Fibroblast of the conjunctiva (primary cell): ENCODE measurements around the gene MAD1L1.
"Not testable (repeated sequence)": the region's sequence is repeated elsewhere in the genome, so short reads cannot be mapped to it uniquely, and the experiment has no call there.

ENCODE experiments used
- DNase-seq: peaks from one replicate; pipeline ENCODE4 v3.0.0-alpha.2; 2010; ENCODE audit warnings: low read depth

MAD1L1 gene

GRCh38 chr7:1863091-1863900, 369.4 kb downstream of the MAD1L1 start:
- DNase-seq: no peak

DNA sequence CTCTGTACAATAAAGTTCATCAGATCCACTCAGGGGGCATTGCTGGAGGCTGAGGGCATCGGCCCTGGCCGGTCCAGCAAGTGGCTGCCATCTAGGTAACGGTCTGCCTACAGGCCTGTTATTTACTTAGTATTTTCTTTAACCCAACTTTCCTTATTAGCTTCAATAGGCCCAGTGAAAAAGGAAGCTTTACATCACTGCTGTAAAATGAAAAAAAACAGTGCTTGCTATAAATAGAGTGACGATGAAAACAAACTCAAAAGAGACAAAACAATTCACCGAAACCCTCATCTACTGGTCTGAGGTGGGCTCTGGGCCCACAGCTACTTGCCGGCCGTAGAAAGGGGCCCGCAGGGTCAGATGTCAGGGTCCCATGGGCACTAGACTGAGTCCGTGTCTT, 370.2 kb downstream of the MAD1L1 start:
- no peak for DNase-seq

DNA sequence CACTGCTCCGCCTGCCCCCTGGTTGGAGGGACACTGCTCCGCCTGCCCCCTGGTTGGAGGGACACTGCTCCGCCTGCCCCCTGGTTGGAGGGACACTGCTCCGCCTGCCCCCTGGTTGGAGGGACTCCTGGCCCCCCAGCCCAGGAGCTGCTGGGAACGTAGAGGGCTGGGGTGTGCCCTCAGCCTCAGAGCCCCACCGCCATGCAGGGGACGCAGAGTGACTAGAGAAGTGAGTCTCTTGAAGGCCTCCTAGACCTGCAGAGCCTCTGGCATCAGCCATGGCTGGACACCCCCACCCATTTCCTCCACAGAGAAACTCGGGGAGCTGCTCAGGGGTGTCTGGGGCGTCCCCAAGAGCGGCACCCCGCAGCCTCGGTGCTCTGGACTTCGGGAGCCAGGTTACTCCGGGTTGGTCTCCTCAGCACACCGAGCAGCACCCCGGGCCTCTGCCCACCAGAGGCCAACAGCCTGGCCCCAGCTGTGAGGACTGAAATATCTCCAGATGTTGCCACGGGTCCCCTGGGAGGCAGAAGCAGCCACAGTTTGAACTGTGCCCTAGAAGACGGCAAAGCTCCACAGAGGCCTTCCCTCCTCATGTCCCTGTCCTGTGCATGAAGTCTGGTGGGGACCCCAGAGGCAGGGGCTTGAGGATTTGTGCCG, 370.8 kb downstream of the MAD1L1 start:
- DNase-seq: no peak

DNA sequence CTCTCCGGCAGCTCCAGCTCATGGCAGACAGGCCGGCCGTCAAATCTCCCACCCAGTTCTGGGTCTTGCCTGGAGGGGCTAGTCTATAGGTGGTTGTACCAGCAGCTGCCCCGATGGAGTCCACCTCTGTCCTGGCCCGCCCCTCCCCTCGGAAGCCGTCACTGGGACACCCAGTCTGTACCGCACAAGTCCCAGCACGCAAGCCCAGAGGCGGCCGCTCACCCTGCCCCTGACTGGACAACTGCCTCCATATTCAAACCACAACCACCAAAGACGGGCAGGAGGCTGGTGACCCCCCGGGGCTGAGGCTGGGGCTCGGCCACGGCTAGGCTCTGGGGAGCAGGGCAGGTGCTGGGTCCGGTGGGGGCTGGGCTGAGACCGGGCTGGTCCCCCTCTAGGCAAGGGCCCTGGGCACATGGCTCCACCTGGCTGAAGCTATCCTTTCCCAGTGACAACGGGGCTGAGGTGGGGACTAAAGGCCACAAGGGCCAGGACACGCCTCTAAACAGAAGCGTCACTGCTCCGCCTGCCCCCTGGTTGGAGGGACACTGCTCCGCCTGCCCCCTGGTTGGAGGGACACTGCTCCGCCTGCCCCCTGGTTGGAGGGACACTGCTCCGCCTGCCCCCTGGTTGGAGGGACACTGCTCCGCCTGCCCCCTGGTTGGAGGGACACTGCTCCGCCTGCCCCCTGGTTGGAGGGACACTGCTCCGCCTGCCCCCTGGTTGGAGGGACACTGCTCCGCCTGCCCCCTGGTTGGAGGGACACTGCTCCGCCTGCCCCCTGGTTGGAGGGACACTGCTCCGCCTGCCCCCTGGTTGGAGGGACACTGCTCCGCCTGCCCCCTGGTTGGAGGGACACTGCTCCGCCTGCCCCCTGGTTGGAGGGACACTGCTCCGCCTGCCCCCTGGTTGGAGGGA, 371.6 kb downstream of the MAD1L1 start:
- DNase-seq: not testable (repeated sequence)

GRCh38 chr7:1859266-1860035, 373.3 kb downstream of the MAD1L1 start:
- DNase-seq: no peak

DNA sequence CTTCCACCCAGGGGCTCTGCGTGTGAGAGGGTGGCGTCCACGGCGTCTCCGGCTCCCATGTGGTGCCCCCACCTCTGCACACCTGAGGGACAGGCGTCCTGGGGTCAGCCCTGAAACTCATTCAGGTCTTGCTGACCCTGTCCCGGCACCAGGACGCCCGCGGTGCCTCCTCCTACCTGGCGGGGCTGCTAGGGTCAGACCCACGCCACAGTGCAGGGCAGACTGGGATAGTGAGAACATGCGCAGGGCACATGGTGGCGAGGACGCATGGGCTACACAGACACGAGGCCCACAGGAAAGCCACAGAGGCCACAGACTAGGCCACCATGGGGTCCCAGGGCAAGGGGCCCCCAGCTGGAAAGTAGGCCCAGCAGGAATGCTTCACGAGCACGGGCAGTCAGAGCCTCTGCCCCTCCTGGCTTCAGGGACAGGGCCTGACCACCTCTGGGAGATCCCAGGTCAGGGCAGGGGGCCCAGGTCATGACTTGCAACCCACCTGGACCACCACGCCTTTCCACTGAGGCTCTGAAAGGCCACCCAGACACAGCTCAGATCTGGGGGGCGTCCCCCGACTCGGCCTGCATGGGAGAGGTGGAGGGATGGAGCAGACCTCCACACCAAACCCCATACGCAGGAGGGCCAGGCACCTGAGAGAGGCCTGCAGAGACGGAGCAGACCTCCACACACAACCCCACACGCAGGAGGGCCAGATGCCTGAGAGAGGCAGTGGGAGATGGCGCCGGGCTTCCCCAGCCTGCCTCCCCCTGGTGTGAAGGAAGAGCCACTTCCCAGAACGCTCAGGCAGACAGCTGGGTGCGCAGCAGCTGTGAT, 374.1 kb downstream of the MAD1L1 start:
- DNase-seq: no peak

GRCh38 chr7:1857487-1858421, 375.0 kb downstream of the MAD1L1 start:
- no peak for DNase-seq

GRCh38 chr7:1856888-1857441, 375.8 kb downstream of the MAD1L1 start:
- DNase-seq: no peak

DNA sequence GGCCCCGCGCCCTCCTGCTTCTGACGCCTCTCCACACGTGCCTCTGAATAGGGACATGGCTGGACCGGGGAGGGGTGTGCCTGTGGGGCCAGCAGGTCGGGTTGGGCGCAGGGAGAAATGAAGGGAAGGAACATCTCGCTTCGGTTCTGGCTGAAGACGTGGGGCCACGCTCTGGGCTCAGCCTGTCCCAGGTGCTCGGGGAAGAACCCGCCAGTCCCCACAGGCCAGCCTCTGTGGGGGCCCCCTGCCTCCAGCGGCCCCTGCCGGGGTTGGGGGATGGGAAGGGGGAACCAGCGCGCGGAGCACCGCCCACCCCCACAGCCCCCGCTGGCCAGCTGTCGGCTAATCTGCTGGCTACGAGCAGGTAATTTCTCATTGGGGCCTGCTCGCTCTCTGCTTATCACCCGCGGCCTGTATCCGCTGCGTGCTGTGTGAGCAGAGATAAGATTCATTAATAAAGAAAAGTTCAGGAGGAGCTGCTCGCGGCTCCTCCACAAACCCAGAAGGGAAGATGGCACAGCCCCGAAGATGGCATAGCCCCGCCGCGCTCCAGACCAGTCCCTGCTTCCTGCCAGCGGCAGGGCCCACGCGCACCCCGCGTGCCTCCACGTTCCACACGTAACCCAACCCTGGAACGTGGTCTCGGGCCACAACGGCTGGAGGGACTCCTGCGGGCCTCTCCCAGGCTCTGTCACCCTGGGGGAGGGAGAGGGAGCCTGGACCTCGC, 376.4 kb downstream of the MAD1L1 start:
- no peak for DNase-seq

DNA sequence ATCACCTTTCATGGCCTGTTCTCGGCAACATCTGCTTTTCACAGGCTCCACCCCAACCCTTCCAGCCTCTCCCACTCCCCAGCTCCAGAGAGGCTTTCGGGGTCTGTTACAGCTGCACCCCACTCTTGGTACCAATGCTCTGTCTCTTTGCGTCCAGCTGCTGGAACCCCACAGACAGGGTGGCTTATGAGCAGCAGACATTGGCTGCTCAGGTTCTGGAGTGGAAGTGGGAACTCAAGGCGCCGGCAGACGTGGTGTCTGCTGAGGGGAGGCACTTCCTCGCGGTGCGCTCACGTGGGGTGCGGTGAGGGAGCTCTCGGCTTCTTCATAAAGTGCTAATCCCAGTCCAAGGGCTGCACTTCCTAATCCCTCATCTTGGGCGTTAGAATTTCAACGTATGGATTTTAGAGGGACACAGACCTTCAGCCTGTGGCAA, 377.0 kb downstream of the MAD1L1 start:
- DNase-seq: no peak

DNA sequence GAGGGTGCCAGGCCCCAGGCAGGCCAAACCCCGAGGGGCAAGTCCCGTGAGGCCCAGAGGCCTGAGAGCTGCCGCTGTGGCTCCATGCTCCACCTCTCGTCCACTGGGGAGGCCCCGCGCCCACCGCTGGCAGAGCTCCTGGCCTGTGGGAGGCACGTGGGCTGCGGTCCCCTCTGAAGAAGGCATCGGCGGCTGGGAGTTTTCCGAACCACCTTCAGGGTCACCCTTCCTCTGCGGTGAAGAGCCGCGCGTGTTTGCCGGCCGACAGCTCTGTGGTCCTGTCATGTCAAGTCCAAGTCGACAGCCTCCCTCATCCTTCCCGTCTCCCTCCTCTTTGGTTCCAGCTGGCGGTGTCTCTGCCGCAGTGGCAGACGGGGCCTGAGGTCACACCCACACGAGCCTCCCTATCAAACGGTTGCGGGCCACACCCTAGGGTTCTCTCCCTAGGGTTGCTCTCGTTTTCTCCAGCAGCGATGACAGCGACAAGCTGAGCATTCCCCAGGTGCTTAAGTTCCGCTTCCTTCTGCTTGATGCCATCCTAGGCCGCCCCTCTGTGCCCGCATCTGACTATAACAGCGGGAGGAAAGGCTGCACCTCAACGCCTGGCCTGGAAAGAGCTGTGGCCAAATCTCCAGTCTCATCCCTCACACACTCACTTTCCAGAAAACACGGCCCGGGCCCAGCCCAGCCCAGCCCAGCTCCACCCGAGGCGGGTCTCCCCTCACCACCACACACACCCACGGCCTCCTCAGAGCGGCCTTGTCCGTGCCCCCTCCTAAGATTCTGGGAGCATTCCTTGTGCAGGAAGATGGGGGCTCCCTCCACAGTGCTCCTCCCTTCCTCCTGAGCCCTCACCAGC, 377.6 kb downstream of the MAD1L1 start:
- DNase-seq: no peak

GRCh38 chr7:1853986-1854865, 378.5 kb downstream of the MAD1L1 start:
- no peak for DNase-seq

- no peak for DNase-seq
Measured at GRCh38 chr7:1853431-1853985, 379.2 kb downstream of the MAD1L1 start.

GRCh38 chr7:1852517-1853430, 380.0 kb downstream of the MAD1L1 start:
- no peak for DNase-seq
